ENCODE data around the gene TMEM132E. TPM values are rescaled to one million over a fixed set of nuclear protein-coding genes. Genes with fewer than 3 reads are reported as not detected.

The TMEM132E gene, protein sequence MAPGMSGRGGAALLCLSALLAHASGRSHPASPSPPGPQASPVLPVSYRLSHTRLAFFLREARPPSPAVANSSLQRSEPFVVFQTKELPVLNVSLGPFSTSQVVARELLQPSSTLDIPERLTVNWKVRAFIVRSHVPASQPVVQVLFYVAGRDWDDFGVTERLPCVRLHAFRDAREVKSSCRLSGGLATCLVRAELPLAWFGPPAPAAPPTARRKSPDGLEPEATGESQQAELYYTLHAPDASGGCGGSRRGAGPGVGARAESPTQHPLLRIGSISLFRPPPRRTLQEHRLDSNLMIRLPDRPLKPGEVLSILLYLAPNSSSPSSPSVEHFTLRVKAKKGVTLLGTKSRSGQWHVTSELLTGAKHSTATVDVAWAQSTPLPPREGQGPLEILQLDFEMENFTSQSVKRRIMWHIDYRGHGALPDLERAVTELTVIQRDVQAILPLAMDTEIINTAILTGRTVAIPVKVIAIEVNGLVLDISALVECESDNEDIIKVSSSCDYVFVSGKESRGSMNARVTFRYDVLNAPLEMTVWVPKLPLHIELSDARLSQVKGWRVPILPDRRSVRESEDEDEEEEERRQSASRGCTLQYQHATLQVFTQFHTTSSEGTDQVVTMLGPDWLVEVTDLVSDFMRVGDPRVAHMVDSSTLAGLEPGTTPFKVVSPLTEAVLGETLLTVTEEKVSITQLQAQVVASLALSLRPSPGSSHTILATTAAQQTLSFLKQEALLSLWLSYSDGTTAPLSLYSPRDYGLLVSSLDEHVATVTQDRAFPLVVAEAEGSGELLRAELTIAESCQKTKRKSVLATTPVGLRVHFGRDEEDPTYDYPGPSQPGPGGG (N-terminal part only)
- total RNA-seq (2014; rRNA removed; shearing (Covaris generic)): not detected in 2 replicates

GRCh38 chr17:34579017-34579946 is at the start of gene TMEM132E:
TMEM132E (plus strand) TSS chr17:34579582; CDS start chr17:34581077, 1,495 bp downstream.

Other genes with a start within 250 kb of the TMEM132E start
- not detected in 2 replicates for gene CCL13, start 223.1 kb upstream of the TMEM132E start, total RNA-seq (2014; rRNA removed; shearing (Covaris generic))
- not detected in 2 replicates for gene CCL1, start 216.3 kb upstream of the TMEM132E start, total RNA-seq (2014; rRNA removed; shearing (Covaris generic))